ENCODE data around the gene AKAP10.
"Not testable (repeated sequence)": the region's sequence is repeated elsewhere in the genome, so short reads cannot be mapped to it uniquely, and the experiment has no call there.

Gene AKAP10, protein sequence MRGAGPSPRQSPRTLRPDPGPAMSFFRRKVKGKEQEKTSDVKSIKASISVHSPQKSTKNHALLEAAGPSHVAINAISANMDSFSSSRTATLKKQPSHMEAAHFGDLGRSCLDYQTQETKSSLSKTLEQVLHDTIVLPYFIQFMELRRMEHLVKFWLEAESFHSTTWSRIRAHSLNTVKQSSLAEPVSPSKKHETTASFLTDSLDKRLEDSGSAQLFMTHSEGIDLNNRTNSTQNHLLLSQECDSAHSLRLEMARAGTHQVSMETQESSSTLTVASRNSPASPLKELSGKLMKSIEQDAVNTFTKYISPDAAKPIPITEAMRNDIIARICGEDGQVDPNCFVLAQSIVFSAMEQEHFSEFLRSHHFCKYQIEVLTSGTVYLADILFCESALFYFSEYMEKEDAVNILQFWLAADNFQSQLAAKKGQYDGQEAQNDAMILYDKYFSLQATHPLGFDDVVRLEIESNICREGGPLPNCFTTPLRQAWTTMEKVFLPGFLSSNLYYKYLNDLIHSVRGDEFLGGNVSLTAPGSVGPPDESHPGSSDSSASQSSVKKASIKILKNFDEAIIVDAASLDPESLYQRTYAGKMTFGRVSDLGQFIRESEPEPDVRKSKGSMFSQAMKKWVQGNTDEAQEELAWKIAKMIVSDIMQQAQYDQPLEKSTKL
- total RNA-seq = 76.6 to 84.1 reads per million in 2 donors

DNA sequence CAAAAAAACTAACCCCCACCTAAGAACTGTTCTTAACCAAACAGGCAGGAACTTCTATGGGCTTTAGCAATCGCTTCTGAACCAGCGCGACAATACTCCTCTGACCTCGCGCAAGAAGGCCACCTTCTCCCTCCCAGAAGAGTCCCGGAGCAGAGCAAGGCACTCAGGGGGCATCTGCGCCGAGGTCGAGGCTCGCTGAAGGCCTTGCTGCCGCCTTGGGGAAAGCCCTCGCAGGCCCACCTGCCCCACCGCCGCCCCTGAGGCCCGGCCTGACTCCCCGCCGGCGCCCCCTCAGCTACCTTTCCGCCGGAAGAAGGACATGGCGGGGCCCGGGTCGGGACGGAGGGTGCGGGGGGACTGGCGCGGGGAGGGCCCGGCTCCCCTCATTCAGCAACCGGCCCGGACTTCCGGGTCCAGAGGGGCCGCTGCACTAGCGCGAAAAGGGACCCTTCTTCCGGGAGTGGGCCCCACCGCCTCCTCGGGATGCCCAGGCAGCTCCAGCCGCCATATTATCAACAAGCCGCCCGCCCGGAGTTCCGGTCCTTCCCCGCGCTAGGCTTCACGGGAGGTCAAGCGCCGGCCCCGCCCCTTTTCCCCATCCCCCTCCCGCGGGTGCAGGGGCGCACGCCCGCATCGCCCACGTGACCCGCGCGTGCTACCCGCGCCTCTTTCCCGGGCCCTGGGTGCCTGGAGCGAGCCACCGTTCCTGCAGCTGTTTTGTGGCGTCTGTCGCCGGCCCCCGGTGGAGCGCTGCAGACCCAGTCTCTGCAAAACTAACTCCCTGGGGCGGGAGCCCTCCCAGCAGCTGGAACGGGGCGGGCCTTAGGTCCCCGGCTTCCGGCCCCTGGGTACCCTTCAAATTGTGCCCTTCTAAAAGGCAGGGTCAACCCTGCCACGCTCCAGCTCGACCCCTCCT is at the start of gene AKAP10:
AKAP10 (minus strand) TSS at position 536 of the 916 bp plus-strand sequence; CDS start at position 387, 149 bp downstream.
- peak; percentile 87 for DNase-seq

DNA sequence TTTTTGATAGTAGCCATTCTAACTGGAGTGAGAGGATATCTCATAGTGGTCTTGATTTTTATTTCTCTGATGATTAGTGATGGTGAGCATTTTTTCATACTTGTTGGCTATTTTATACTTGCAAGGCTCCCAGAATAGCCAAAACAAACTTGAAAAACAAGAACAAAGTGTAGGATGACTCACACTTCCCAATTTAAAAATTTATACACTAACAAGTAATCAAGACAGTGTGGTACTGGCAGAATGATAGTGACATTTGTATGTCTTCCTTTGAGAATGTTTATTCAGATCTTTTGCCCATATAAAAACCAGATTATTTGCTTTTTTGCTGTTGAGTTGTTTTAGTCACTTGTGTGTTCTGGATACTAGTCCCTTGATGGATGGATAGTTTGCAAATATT is 49.3 kb upstream of the AKAP10 start:
- DNase-seq = no peak

DNA sequence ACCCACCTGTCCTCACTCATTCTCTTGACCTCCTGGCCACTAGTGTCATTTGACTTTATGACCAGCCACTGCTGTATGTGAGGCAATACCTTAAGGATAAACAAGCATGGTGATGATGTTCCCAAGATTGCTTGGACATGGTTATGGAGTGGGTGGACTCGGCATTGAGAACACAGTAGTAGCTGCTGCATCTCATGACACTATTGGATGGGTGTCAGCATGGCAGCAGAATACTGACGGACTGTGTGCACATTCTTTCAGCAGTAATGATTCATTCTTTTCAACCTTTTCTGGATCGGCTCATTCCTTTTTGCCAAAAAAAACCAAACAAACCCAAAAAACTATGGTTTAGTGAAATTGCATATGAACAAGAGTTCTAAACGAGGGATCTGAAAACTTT is 45.1 kb upstream of the AKAP10 start:
- DNase-seq = no peak

DNA sequence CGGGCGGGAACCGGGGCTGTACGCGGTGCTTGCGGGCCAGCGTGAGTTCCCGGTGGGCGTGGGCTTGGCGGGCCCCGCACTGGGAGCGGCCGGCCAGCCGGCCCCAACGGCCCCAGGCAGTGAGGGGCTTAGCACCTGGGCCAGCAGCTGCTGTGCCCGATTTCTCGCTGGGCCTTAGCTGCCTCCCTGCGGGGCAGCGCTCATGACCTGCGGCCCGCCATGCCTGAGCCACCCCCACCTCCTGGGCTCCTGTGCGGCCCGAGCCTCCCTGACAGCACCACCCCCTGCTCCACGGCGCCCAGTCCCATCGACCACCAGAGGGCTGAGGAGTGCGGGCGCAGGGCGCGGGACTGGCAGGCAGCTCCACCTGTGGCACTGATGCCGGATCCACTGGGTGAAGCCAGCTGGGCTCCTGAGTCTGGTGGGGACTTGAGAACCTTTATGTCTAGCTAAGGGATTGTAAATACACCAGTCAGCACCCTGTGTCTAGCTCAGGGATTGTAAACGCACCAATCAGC is 38.9 kb upstream of the AKAP10 start:
- DNase-seq = not testable (repeated sequence)

DNA sequence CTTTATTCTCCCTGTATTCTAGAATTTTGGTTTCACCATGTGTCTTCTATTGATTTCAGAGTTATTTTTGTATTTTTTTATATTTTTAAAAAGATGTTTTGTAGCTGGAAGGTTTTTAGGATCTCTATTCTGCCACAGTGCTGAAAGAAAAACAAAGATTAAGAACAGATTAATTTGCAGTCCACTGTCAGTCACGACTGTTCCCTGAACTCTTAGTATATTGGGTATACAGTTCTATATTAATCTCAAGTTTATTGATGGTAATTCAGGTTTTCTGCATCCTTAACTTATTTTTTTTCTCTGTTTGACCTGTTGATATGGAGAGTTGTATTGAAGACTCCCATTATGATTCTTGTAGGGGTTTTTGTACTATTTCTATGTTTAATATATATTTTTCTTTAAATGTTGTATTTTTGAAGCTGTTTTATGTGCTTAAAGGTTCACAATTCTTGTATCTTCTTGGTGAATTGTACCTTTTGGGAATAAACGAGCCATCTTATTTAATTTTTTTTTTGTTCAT is 34.4 kb upstream of the AKAP10 start:
- DNase-seq = no peak

DNA sequence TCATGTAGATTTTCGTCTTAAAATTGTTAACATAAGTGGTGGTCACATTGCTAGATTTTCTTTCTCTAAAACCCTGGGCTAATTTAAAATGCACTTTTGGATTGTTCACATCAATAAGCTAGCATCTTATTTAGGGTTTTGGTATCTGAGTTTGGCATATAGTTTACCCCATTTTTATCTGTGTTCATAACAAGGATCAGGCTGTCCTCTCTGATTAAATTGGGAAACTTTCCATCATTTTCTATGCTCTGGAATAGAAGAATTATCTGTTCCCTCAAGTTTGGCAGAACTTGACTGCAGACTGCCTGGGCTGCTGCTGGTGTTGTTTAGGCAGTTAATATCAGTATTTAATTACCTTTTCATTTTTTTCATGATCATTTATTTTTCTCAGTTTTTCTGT is 33.3 kb upstream of the AKAP10 start:
- no peak for DNase-seq

DNA sequence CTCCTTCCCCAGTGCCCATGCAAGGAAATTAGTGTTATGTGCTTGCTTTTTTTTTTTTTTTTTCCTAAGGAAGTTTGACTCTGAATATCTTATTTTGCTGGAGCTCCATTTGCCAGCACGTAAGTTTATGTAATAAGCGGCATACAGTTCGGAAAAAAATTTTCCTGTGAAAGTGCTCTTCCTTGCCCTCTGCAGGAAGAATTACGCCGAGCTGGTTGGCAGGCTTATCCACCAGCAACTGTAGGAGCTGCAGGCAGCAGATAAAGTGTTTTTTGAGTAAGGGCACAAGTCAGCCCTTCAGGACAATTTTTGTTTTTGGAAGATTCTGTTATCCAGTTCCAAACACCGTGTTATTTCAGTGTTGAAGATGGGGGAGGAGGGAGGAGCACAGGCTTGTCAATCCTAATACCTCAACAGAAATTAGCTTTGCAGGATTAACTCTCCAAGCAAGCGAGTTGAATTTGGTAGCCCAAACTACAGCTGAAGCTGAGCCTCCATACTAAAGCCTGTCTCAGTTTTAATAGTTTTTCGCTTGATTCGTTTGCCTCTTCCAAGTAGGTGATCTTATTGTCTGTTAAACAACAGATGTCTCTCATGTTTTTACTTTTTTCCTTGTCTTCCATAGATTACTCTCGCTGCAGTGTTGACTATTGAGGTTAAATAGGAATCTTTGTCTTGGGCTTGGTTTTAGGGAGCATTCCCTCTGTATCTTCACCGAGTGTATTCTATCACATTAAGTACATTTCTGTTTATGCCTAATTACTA is 32.7 kb upstream of the AKAP10 start:
- no peak for DNase-seq

DNA sequence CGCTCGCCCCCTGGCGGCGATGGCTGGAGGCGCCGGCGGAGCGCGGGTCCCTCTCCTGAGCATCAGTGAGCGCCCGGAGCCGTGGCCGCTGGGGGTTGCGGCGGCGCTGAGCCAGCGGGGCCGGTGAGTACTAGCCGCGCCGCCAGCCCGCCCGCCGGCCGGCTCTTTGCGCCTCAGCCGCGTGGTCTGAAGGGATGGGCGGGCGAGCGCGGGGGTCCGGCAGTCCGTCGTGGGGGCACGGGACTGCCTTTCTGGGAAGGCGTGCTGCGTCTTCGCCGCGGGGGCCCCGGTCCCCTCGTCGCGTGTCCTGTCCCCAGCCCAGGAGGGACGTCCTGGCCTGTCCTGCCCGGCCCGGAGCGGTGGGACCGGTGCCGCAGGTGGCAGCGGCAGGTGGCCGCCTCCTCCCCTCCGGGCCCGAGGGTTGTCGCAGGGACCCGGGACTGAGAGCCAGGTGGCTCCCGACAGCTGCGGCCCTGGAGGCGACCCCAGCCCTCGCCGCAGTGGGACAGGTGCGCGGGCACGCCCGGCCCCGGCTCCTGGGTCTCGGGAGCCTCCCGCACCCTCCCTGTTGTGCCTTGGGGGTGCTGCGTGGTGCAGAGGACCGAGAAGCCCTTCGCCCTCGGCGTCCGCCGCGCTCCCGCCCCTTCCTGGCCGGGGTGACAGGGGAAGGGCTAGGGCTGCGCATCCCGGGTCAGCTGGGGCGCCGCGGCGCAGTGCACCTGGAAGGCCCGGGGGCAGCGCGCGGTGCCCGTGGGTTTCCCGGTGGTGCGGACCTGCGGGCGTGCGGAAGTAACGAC is 31.9 kb upstream of the AKAP10 start, which contains the start of gene SPECC1:
SPECC1 (plus strand) TSS at position 58 of the 797 bp plus-strand sequence. CDS start 87,293 bp downstream, outside the sequence.
- peak; percentile 73 for DNase-seq

DNA sequence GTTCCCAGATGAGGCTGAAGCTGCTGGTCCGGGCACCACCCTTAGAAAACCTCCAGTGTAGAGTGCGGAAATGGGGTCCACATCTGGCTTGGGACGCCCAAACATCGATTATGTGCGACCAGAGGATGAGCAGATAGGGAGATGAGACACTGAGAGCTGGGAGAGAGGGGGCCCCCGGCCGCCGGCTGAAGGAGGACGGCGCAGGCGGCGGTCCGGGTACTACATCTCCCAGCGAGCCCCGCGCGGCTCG is 31.3 kb upstream of the AKAP10 start:
- no peak for DNase-seq

DNA sequence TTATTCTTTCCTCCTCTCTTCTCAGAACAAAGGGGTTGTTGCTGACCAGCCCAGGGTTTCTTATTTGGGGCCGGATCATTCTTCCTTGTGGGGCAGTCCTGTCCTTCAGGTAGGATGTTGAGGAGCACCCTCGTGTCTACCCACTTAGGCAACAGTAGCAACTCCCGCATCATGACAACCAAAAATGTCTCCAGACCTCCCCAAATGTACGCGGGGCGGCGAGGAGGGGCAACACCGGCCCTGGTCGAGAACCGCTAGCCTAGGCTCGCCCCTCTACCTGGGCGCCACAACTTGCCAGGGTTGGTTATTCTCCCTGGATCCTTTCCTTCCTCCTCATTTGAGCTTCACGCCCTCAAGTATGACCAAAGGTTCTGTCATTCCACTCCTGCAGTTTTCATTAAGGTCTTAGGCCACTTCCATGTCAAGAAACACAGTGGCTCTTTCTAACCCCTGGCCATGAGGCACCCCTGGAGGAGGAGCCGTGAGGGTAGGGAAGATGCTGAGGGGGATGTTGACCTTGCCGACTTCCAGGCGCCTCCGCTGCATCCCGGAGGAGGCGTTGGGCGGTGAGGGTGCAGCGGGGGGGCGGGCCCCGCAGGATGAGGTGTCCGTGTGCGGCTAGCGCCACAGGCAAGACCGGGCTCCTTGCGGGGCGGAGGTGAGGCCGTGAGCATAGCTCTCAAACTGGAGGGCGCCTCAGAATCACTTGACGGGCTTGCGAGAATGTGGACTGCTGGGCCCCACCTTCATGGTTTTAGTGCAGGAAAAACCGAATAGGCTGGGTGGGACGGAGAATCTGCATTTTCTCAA is 30.8 kb upstream of the AKAP10 start:
- no peak for DNase-seq

DNA sequence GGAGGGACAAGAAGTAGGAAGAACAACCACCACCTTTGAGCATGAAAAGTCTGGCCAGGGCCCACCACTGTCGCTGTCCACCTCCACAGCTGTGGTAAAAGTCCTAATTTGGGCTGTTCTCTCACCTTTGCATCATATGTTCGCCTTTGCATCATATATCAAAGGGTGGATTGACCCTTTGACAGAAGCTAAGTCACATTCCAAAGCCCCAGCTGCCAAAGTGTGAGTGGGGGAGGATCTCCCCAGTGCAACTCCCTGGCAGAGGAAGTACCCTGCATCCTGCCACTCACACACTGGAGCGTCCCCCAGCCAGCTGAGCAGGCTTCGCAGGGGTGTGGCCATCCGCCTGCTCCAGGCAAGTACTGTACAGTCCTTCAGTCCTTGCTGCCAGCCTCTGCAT is 18.9 kb upstream of the AKAP10 start:
- no peak for DNase-seq

DNA sequence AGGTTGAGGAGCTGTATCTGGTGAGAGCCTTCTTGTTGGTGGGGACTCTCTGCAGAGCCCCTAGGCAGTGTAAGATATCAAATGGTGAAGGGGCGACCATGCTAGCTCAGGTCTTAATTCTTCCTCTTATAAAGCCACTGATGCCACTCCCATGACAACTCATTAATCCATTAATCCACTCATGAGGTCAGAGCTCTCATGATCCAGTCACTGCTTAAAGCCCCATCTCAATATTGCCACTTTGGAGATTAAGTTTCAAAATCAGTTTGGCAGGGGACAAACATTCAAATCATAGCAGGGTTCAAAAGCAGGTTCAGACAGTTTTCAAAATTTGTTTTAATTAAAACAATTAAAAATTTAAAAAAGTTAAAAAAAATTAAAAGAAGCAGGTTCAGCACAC is 18.5 kb upstream of the AKAP10 start:
- no peak for DNase-seq

DNA sequence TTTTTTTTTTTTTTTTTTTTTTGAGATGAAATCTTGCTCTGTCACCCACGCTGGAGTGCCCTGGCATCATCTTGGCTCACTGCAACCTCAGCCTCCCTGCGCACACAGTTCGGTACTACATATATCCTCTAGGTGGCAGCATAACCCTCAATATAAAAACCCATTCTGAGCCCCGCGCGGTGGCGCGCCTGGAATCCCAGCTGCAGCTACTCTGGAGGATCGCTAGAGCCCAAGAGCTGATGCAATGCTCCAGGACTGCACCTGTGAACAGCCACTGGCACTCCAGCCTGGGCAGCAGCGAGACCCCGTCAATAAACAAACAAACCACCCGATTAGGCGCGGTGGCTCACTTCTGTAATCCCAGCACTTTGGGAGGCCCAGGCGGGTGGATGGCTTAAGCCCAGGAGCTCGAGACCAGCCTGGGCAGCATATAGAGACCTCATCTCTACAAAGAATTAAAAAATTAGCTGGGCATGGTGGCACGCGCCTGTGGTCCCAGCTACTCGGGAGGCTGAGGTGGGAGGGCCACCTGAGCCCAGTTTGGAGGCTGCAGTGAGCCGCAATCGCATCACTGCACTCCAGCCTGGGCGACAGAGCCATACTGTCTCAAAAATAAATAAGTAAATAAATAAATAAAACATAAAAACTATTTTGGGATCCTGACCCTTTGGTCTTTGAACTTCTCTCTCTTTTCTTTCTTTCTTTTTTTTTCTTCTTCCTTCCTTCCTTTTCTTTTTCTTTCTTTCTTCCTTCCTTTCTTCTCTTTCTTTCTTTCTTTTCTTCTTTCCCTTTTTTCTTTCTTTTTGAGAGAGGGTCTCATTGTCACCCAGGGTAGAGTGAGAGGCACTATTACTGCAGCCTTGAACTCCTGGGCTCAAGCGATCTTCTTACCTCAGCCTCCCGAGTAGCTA is 15.4 kb upstream of the AKAP10 start:
- DNase-seq = peak; percentile 36

DNA sequence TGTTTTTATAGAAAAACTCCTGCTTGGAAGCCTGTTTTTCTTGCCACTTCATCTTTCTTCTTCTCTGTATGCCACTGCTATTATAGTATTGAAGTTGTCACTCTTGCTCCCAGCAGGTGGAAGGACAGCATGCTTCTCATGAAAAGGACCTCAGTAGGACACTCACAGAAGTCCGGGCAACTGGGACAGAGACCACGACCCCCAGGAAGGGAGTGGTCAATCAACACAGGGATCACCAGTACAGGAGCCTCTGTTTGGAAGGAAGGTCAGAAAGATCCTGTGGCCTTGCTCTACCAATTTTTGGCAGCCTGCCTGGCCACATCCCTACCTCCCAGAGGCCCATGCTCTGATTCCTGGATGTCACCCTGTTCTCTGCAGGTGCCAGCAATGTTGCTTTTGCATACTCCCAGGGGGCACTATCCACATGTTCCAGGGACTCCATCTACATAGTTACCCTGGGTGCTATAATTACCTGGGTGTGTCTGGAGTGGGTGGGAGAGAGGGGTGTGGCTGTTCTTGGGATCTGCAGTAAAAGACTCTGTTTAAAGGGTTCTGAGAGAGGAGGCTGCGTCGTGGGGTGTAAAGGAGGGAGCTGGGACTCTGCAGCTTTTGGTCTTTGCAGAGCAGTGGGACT is 13.7 kb upstream of the AKAP10 start:
- no peak for DNase-seq

DNA sequence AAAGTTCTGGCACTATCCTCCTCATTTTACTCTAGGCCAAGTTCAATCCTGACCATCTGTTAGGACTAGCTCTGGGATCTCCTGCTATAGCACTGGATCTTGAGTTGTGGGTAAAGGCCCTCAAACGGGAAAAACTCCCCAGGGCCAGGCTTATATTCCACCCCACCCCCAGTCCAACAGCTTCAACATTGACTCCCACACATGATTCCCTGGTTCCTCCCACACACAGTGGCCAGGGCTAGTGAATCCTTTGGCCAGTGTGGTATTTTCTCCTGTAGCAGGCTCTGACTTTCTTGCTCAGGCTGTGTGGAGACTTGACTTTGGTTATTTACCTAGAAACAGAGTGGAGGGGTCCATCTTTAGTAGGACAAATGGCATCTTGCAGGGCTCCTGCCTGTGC is 10.3 kb upstream of the AKAP10 start:
- no peak for DNase-seq

DNA sequence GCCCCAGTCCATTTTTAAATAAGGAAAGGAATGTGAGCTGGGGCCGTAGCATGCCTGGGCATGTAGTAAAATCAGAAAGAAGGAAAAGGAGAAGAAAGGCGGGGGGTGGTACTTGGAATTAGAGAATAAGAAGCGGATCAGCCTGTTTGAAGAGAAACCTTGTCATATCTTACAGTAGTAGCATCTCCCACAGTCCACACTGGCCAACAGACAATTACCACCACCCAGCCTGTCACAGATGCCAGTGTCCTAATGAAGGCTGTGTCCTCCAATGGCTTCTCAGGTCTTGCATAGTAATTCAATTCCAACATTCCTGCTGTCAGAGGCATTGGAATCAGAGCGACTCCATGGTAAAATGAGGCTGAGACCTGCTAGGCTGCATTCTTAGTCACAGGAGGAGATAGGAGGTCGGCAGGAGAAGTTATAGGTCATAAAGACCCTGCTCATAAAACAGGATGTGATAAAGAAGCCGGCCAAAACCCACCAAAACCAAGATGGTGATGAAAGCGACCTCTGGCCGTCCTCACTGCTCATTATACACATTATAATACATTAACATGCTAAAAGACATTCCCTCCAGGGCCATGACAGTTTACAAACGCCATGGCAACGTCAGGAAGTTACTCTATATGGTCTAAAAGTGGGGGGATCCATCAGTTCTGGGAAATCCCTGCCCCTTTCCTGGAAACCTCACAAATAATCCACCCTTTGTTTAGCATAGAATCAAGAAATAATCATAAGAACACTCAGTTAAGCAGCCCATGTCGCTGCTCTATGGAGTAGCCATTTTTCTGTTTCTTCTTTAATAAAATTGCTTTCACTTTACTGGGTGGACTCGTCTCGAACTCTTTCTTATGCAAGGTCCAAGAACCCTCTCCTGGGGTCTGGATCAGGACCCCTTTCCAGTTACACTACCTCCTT is 9.6 kb upstream of the AKAP10 start:
- DNase-seq = no peak

DNA sequence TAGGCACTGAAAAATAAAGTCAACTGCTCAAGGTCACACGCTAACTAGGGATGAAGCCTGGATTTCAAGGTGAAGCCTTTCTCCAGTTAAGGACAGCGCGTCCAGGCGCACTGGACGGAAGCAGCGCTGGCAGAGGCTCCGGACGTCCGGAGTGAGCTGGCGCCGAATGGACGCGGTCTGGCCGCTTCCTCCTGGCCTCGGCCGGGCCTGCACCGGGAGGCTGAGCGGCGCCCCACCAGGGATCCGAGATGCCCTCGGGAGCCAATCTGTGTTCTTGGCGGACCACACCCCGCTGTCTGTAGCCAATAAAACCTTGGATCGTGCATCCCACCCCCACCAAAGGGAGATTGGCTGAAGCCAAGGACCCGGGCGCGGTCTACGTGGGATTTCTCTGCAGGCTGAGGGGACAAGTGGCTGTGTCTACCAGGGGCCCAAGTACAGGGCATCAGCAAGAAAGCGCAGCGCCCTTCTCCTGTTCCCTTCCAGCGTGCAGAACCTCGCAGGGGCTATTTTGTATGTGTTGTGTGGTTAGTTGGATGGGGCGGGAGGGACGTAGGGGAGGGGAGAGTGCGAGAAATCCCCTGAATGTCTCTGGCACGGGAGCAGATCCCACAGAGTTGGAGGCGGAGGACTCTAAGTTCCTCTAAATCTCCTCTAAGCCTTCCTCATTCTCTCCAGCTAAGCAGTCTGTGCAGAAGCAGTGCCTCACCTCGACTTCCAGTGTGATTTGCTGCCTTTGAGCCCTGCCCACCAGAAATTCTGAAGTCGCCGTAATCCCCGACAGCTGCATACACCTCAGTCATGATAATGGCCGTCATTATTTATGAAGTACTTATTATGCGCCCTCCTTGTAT is 2.5 kb upstream of the AKAP10 start:
- DNase-seq = no peak
